ENCODE results near the gene ALKBH7.

The ALKBH7 gene

DNA sequence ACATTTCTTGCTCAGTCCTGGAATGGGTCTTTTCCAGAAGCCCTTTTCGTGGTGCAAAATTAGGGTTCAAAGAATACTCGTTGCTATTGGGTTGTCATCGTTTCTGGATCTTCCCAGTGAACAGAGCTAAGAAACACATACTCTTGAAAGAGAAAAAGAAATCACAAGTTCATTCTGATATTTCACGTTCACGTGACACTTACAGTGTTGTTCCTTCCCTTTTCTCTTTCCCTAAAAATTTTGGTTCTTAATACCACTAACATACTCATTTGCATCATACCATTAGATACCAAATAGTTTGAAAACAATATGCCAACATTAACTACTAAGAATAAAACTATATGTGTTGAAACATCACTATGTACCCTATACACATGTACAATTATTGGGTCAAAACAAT, 33.8 kb downstream of the ALKBH7 start:
- Histone ChIP-seq H3K36me3 (ENCODE audit: control insufficient read depth in 1 of 2, insufficient read depth in 2 of 2, low read length in 2 of 2) (no peaks in the 10 kb centered on the region), H3K27ac (ENCODE audit: low read length) (no peak overlapping the region), H3K4me1 (ENCODE audit: control insufficient read depth in 1 of 2, insufficient read depth in 2 of 2, low read length in 2 of 2) (no peaks in the 10 kb centered on the region), H3K9me3 (ENCODE audit: control insufficient read depth in 1 of 2, low read length in 2 of 2) (no peaks in the 10 kb centered on the region), H3K4me3 (ENCODE audit: low read depth in 1 of 2, low read length in 2 of 2) (no peak overlapping the region), H3K27me3 (ENCODE audit: low read depth, low read length) (no peaks in the 10 kb centered on the region)

DNA sequence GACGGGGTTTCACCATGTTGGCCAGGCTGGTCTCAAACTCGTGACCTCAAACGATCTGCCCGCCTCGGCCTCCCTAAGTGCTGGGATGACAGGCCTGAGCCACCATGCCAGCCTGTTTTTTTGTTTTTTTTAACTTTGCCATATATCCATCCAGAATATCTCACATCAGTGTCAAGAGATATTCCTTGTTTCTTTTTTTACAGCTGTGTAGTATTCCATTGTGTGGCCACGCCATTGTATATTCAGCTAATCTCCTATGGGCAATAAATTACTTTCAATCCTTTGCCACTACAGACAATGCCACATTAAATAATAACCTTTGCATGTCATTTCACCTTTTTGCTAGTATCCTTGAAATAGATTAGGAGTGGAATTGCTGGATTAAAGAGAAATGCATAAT, 36.8 kb downstream of the ALKBH7 start:
- peaks cover 5% of the 10 kb centered on the region in 2 donors for H3K36me3 ChIP-seq (ENCODE audit: control insufficient read depth in 1 of 2, insufficient read depth in 2 of 2, low read length in 2 of 2)
- no peak overlapping the region for H3K27ac ChIP-seq (ENCODE audit: low read length)
- no peaks in the 10 kb centered on the region for H3K9me3 ChIP-seq (ENCODE audit: control insufficient read depth in 1 of 2, low read length in 2 of 2)
- H3K4me3 ChIP-seq (ENCODE audit: low read depth in 1 of 2, low read length in 2 of 2), result no peak overlapping the region
- H3K27me3 ChIP-seq (ENCODE audit: low read depth, low read length), result no peaks in the 10 kb centered on the region
- H3K4me1 ChIP-seq (ENCODE audit: control insufficient read depth in 1 of 2, insufficient read depth in 2 of 2, low read length in 2 of 2), result peaks cover 0 to 6% of the 10 kb centered on the region in 2 donors

DNA sequence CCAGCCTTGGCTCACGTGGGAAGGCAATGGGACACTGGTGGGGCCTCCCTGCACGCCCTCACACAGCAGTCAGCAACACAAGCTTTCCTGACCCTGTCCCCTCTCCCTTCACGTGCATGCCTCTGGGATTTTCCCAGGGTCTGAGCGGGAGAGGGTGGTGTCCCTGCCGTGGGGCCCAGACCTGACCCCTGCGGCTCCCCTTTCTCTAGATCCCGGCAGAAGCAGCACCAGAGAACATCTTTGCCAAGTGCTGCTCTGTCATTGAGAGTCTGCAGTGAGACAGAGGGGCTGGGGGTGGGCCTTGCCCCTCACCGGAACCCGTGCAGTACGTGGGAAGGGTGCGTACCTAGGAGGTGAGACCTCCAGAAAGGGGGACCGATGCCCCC, 39.5 kb downstream of the ALKBH7 start:
- no peak overlapping the region for H3K27ac ChIP-seq (ENCODE audit: low read length)
- H3K4me1 ChIP-seq (ENCODE audit: control insufficient read depth in 1 of 2, insufficient read depth in 2 of 2, low read length in 2 of 2), result peaks cover 0 to 6% of the 10 kb centered on the region in 2 donors
- no peaks in the 10 kb centered on the region for H3K9me3 ChIP-seq (ENCODE audit: control insufficient read depth in 1 of 2, low read length in 2 of 2)
- no peaks in the 10 kb centered on the region for H3K27me3 ChIP-seq (ENCODE audit: low read depth, low read length)
- H3K36me3 ChIP-seq (ENCODE audit: control insufficient read depth in 1 of 2, insufficient read depth in 2 of 2, low read length in 2 of 2), result peaks cover 9 to 32% of the 10 kb centered on the region in 2 donors
- no peak overlapping the region for H3K4me3 ChIP-seq (ENCODE audit: low read depth in 1 of 2, low read length in 2 of 2)

- Histone ChIP-seq H3K4me3 (ENCODE audit: low read depth in 1 of 2, low read length in 2 of 2) (no peak overlapping the region), H3K36me3 (ENCODE audit: control insufficient read depth in 1 of 2, insufficient read depth in 2 of 2, low read length in 2 of 2) (peaks cover 14 to 37% of the 10 kb centered on the region in 2 donors), H3K27me3 (ENCODE audit: low read depth, low read length) (no peaks in the 10 kb centered on the region), H3K9me3 (ENCODE audit: control insufficient read depth in 1 of 2, low read length in 2 of 2) (no peaks in the 10 kb centered on the region), H3K27ac (ENCODE audit: low read length) (no peak overlapping the region), H3K4me1 (ENCODE audit: control insufficient read depth in 1 of 2, insufficient read depth in 2 of 2, low read length in 2 of 2) (peaks cover 0 to 6% of the 10 kb centered on the region in 2 donors)
Observed at GRCh38 chr19:6412447-6413091, 40.0 kb downstream of the ALKBH7 start.

DNA sequence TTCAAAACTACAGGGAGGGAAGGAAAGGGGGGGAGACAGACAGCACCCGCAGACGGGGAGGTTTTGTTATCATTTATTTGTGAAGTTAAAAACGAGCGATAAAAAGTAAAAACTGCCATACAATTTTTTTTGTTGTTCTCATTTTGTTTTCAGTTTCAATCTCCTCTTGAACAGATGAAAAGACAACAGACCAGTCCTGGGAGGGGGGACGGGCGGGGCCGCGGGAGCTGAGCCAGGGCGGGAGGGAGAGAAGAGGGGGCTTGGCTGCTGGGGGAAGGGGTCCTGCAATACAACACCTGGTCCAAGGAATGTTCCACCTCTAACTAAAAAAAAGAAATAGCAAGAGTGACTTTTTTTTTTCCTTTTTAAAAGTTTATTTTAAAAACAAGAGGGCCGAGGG, 40.7 kb downstream of the ALKBH7 start:
- Histone ChIP-seq H3K27ac (ENCODE audit: low read length) (no peak overlapping the region), H3K36me3 (ENCODE audit: control insufficient read depth in 1 of 2, insufficient read depth in 2 of 2, low read length in 2 of 2) (peaks cover 20 to 44% of the 10 kb centered on the region in 2 donors)

DNA sequence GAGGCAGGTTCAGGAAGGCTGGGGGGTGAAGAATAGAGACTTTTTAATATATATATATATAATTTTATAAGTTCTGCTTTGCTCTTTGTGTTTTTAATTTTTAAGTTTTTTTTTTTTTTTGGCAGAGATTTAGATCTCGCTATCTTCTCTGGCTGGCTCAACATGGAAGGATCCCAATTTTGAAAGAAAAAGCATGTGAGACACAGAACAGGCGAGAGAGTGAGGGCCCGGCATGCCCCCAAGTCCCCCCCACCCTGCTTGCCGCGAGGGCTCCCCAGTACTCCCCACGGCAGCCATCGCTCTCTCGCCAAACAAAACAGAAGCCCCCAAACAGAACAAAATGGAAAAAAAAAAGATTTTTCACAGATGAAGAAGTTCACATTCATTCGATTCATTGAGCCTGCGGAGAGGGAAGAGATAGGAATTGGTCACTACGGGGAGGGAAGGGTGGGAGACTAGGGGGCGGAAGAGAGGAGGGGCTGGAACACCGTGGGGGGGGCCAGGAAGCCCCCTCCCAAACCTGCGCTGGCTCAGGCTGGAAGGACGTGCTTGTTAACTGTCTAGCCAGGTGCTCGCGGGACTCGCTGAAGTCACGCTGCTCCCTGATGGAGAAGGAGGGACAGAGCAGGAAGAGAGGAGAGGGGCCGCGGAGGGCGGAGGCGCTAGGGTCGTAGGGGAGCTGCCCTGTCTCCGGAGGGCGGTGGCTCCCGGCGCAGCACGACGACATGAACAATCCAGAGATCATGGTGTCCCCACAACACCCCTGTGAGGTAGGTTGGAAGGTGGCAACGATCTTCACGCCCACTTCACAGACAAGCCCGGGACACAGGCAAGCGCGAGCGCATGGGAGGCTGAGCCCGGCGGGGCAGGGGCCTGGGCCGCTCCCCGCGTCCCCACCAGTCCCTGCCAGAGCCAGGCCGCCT, 41.4 kb downstream of the ALKBH7 start:
- peaks cover 25 to 51% of the 10 kb centered on the region in 2 donors for H3K36me3 ChIP-seq (ENCODE audit: control insufficient read depth in 1 of 2, insufficient read depth in 2 of 2, low read length in 2 of 2)
- no peak overlapping the region for H3K27ac ChIP-seq (ENCODE audit: low read length)

More for the DNA sequence above, 40.7 kb downstream of the ALKBH7 start:
- H3K4me1 ChIP-seq (ENCODE audit: control insufficient read depth in 1 of 2, insufficient read depth in 2 of 2, low read length in 2 of 2), result peaks cover 0 to 6% of the 10 kb centered on the region in 2 donors
- no peak overlapping the region for H3K4me3 ChIP-seq (ENCODE audit: low read depth in 1 of 2, low read length in 2 of 2)
- H3K27me3 ChIP-seq (ENCODE audit: low read depth, low read length), result no peaks in the 10 kb centered on the region
- H3K9me3 ChIP-seq (ENCODE audit: control insufficient read depth in 1 of 2, low read length in 2 of 2), result no peaks in the 10 kb centered on the region

DNA sequence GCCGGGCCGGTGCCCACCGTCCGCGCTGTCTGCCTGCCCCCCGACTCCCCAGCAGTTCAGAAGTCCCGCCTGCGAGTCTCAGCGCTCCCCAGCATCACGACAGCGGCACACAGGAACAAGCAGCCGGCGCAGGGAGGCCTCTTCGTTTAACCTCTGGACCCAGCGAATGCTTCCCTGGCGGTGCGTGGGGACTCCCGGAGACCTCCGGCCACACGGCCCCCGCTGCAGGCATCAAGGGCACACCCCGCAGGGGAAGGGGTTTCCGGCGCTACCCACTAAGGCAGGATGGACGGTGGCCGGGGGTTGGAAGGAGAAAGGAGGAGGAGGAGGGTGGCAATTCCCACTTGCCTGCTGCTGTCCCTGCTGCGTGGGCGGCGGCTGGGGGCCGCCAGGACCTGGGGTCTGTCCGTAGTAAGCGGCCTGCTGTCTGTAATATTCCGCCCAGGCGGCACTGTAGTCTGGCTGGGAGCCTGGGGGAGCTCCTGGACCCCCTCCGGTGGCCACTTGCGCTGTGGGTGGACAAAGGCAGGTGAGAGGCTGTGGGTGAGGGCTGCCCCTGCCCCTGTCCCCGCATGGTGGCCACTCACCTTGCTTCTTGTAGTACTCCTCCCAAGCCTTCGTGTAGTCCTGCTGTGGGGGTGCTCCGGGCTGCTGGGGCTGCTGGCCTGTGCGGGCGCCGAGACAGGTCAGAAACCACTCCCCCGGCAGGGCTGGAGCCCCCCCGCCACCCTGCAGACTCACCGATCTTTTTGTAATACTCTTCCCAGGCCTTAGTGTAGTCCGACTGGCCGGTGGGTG, 42.4 kb downstream of the ALKBH7 start:
- Histone ChIP-seq H3K36me3 (ENCODE audit: control insufficient read depth in 1 of 2, insufficient read depth in 2 of 2, low read length in 2 of 2) (peaks cover 35 to 61% of the 10 kb centered on the region in 2 donors), H3K4me3 (ENCODE audit: low read depth in 1 of 2, low read length in 2 of 2) (no peak overlapping the region), H3K9me3 (ENCODE audit: control insufficient read depth in 1 of 2, low read length in 2 of 2) (no peaks in the 10 kb centered on the region), H3K27ac (ENCODE audit: low read length) (no peak overlapping the region), H3K27me3 (ENCODE audit: low read depth, low read length) (no peaks in the 10 kb centered on the region), H3K4me1 (ENCODE audit: control insufficient read depth in 1 of 2, insufficient read depth in 2 of 2, low read length in 2 of 2) (peaks cover 0 to 6% of the 10 kb centered on the region in 2 donors)

More for the DNA sequence above, 41.4 kb downstream of the ALKBH7 start:
- H3K9me3 ChIP-seq (ENCODE audit: control insufficient read depth in 1 of 2, low read length in 2 of 2), result no peaks in the 10 kb centered on the region
- no peaks in the 10 kb centered on the region for H3K27me3 ChIP-seq (ENCODE audit: low read depth, low read length)
- no peak overlapping the region for H3K4me3 ChIP-seq (ENCODE audit: low read depth in 1 of 2, low read length in 2 of 2)
- H3K4me1 ChIP-seq (ENCODE audit: control insufficient read depth in 1 of 2, insufficient read depth in 2 of 2, low read length in 2 of 2), result peaks cover 0 to 6% of the 10 kb centered on the region in 2 donors

- Histone ChIP-seq H3K4me3 (ENCODE audit: low read depth in 1 of 2, low read length in 2 of 2) (no peak overlapping the region), H3K27me3 (ENCODE audit: low read depth, low read length) (no peaks in the 10 kb centered on the region), H3K9me3 (ENCODE audit: control insufficient read depth in 1 of 2, low read length in 2 of 2) (no peaks in the 10 kb centered on the region), H3K27ac (ENCODE audit: low read length) (no peak overlapping the region), H3K4me1 (ENCODE audit: control insufficient read depth in 1 of 2, insufficient read depth in 2 of 2, low read length in 2 of 2) (peaks cover 0 to 6% of the 10 kb centered on the region in 2 donors), H3K36me3 (ENCODE audit: control insufficient read depth in 1 of 2, insufficient read depth in 2 of 2, low read length in 2 of 2) (peaks cover 37 to 68% of the 10 kb centered on the region in 2 donors)
Observed at GRCh38 chr19:6415591-6416190, 43.1 kb downstream of the ALKBH7 start.

GRCh38 chr19:6416658-6417405, 44.2 kb downstream of the ALKBH7 start:
- H3K4me3 ChIP-seq (ENCODE audit: low read depth in 1 of 2, low read length in 2 of 2), result no peak overlapping the region
- H3K9me3 ChIP-seq (ENCODE audit: control insufficient read depth in 1 of 2, low read length in 2 of 2), result no peaks in the 10 kb centered on the region
- H3K4me1 ChIP-seq (ENCODE audit: control insufficient read depth in 1 of 2, insufficient read depth in 2 of 2, low read length in 2 of 2), result peaks cover 0 to 16% of the 10 kb centered on the region in 2 donors
- peaks cover 37 to 78% of the 10 kb centered on the region in 2 donors for H3K36me3 ChIP-seq (ENCODE audit: control insufficient read depth in 1 of 2, insufficient read depth in 2 of 2, low read length in 2 of 2)
- no peaks in the 10 kb centered on the region for H3K27me3 ChIP-seq (ENCODE audit: low read depth, low read length)
- no peak overlapping the region for H3K27ac ChIP-seq (ENCODE audit: low read length)

- Histone ChIP-seq H3K36me3 (ENCODE audit: control insufficient read depth in 1 of 2, insufficient read depth in 2 of 2, low read length in 2 of 2) (peaks cover 37 to 79% of the 10 kb centered on the region in 2 donors), H3K27me3 (ENCODE audit: low read depth, low read length) (no peaks in the 10 kb centered on the region), H3K4me1 (ENCODE audit: control insufficient read depth in 1 of 2, insufficient read depth in 2 of 2, low read length in 2 of 2) (peaks cover 6 to 20% of the 10 kb centered on the region in 2 donors), H3K9me3 (ENCODE audit: control insufficient read depth in 1 of 2, low read length in 2 of 2) (no peaks in the 10 kb centered on the region), H3K4me3 (ENCODE audit: low read depth in 1 of 2, low read length in 2 of 2) (no peak overlapping the region), H3K27ac (ENCODE audit: low read length) (no peak overlapping the region)
Observed at GRCh38 chr19:6417713-6418561, 45.3 kb downstream of the ALKBH7 start.
